Neural progenitor cell (in vitro differentiated cells): Measurements from ENCODE around the gene HDC. TPM values are rescaled to one million over a fixed set of nuclear protein-coding genes. Genes with fewer than 3 reads are reported as not detected.

Experiments used
- DNase-seq: peaks from one replicate; pipeline ENCODE4 v3.0.0-alpha.2; 2016; ENCODE audit warnings: low spot score
- H2AFZ ChIP-seq: fragments of 200-600 bp; sonication (generic); replicated peaks from 2 replicates; pipeline ENCODE4 v1.6.1; 2016; ENCODE audit warnings: antibody characterized with exemption
- H3F3A ChIP-seq: fragments of 200-600 bp; sonication (generic); 2 replicates; pipeline ENCODE4 v1.6.1; 2016; ENCODE audit warnings: antibody characterized with exemption, low read depth
- H3K27ac ChIP-seq: fragments of 200-600 bp; sonication (generic); 2 replicates; pipeline ENCODE4 v1.5.1; 2016; ENCODE audit warnings: mild to moderate bottlenecking
- H3K27me3 ChIP-seq: fragments of 200-600 bp; sonication (generic); 2 replicates; pipeline ENCODE4 v1.6.1; 2016; ENCODE audit warnings: mild to moderate bottlenecking, moderate library complexity
- H3K36me3 ChIP-seq: fragments of 200-600 bp; sonication (generic); 2 replicates; pipeline ENCODE4 v1.5.1; 2016
- H3K4me1 ChIP-seq: fragments of 200-600 bp; sonication (generic); 2 replicates; pipeline ENCODE4 v1.6.1; 2016; ENCODE audit warnings: mixed run types
- H3K4me2 ChIP-seq: fragments of 200-600 bp; sonication (generic); 2 replicates; pipeline ENCODE4 v1.6.1; 2016
- H3K4me3 ChIP-seq: fragments of 200-600 bp; sonication (generic); 2 replicates; pipeline ENCODE4 v1.5.1; 2016
- H3K79me2 ChIP-seq: fragments of 200-600 bp; sonication (generic); 2 replicates; pipeline ENCODE4 v1.6.1; 2016; ENCODE audit warnings: low read depth
- H3K9ac ChIP-seq: fragments of 200-600 bp; sonication (generic); 2 replicates; pipeline ENCODE4 v1.6.1; 2016
- H3K9me3 ChIP-seq: fragments of 200-600 bp; sonication (generic); 2 replicates; pipeline ENCODE4 v1.5.1; 2016; ENCODE audit warnings: low read depth
- H4K20me1 ChIP-seq: fragments of 200-600 bp; sonication (generic); 2 replicates; pipeline ENCODE4 v1.6.1; 2016; ENCODE audit warnings: low read depth
- H3K27ac Mint-ChIP-seq: 3 replicates; pipeline ENCODE4 v1.8.0; 2021; ENCODE audit warnings: mixed read lengths
- H3K27me3 Mint-ChIP-seq: 2 replicates; pipeline ENCODE4 v1.8.0; 2022; ENCODE audit warnings: low read depth, mild to moderate bottlenecking, inconsistent platforms, moderate library complexity, mixed read lengths; ENCODE audit not compliant: insufficient read depth
- H3K36me3 Mint-ChIP-seq: 3 replicates; pipeline ENCODE4 v1.8.0; 2021; ENCODE audit warnings: mixed read lengths
- H3K4me1 Mint-ChIP-seq: 3 replicates; pipeline ENCODE4 v1.8.0; 2021; ENCODE audit warnings: mixed read lengths
- H3K4me3 Mint-ChIP-seq: 3 replicates; pipeline ENCODE4 v1.8.0; 2021; ENCODE audit warnings: mild to moderate bottlenecking, moderate library complexity, mixed read lengths
- H3K9me3 Mint-ChIP-seq: 3 replicates; pipeline ENCODE4 v1.8.0; 2020; ENCODE audit warnings: mixed read lengths
- EZH2 ChIP-seq: fragments of 200-600 bp; sonication (generic); IDR thresholded peaks from 2 replicates; pipeline ENCODE4 v1.6.1; 2017; ENCODE audit warnings: antibody characterized with exemption, mild to moderate bottlenecking, moderate library complexity
- EZH2phosphoT487 ChIP-seq: fragments of 200-600 bp; sonication (generic); IDR thresholded peaks from 2 replicates; pipeline ENCODE4 v1.6.1; 2017; ENCODE audit warnings: antibody characterized with exemption
- small RNA-seq: library from RNA; depleted of rRNA; stranded (forward); fragments of <200 nt; gene quantifications from one replicate; pipeline ENCODE3, GENCODE V24; 2015
- total RNA-seq: library from RNA; depleted of rRNA; stranded (reverse); fragments of >200 nt; gene quantifications from 2 replicates; pipeline ENCODE4 v1.2.3, GENCODE V29; 2015; ENCODE audit warnings: low replicate concordance
- TF ChIP-seq, protein P1 (sequence below): fragments of 200-600 bp; sonication (generic); IDR thresholded peaks from 2 replicates; pipeline ENCODE4 v1.5.1; 2017; ENCODE audit warnings: antibody characterized with exemption, mild to moderate bottlenecking

Gene HDC
- total RNA-seq, 1 donor from 2014 or later: not detected

DNA sequence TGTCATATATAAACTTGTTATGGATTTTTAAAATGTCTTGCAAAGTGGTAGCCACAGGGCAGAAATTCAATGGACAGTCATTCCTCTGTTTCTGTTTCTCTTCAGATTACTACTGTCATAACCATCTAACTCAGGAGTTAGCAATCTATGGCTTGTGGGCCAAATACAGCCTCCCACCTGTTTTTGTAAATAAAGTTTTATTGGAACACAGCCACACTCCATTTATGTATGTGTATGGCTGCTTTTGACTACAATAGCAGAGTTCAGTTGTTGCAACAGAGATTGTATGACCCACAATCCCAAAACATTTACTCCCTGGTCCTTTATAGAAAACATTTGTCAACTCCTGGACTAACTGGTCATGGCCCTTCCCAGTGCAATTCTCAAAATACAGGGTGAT, 63.5 kb downstream of the HDC start:
- no peak for DNase-seq
- H3K4me1 ChIP-seq: no peaks in the 10 kb centered on the region
- no peak overlapping the region for H3K4me3 ChIP-seq
- Mint-ChIP-seq H3K27ac (no peak overlapping the region), H3K36me3 (no peaks in the 10 kb centered on the region), H3K4me1 (no peaks in the 10 kb centered on the region), H3K9me3 (no peaks in the 10 kb centered on the region), H3K4me3 (no peak overlapping the region), H3K27me3 (no peaks in the 10 kb centered on the region)
- H3K9ac ChIP-seq: no peak overlapping the region
- H3F3A ChIP-seq: no peaks in the 10 kb centered on the region
- H3K27ac ChIP-seq: no peak overlapping the region
- H2AFZ ChIP-seq: no peak overlapping the region
- H3K36me3 ChIP-seq: no peaks in the 10 kb centered on the region
- no peaks in the 10 kb centered on the region for H4K20me1 ChIP-seq
- H3K27me3 ChIP-seq: no peaks in the 10 kb centered on the region
- TF ChIP-seq EZH2phosphoT487 (no peak), EZH2 (no peak)
- TF ChIP-seq, protein P1, sequence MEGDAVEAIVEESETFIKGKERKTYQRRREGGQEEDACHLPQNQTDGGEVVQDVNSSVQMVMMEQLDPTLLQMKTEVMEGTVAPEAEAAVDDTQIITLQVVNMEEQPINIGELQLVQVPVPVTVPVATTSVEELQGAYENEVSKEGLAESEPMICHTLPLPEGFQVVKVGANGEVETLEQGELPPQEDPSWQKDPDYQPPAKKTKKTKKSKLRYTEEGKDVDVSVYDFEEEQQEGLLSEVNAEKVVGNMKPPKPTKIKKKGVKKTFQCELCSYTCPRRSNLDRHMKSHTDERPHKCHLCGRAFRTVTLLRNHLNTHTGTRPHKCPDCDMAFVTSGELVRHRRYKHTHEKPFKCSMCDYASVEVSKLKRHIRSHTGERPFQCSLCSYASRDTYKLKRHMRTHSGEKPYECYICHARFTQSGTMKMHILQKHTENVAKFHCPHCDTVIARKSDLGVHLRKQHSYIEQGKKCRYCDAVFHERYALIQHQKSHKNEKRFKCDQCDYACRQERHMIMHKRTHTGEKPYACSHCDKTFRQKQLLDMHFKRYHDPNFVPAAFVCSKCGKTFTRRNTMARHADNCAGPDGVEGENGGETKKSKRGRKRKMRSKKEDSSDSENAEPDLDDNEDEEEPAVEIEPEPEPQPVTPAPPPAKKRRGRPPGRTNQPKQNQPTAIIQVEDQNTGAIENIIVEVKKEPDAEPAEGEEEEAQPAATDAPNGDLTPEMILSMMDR: no peak
- no peaks in the 10 kb centered on the region for H3K9me3 ChIP-seq
- H3K4me2 ChIP-seq: no peak overlapping the region
- no peaks in the 10 kb centered on the region for H3K79me2 ChIP-seq

DNA sequence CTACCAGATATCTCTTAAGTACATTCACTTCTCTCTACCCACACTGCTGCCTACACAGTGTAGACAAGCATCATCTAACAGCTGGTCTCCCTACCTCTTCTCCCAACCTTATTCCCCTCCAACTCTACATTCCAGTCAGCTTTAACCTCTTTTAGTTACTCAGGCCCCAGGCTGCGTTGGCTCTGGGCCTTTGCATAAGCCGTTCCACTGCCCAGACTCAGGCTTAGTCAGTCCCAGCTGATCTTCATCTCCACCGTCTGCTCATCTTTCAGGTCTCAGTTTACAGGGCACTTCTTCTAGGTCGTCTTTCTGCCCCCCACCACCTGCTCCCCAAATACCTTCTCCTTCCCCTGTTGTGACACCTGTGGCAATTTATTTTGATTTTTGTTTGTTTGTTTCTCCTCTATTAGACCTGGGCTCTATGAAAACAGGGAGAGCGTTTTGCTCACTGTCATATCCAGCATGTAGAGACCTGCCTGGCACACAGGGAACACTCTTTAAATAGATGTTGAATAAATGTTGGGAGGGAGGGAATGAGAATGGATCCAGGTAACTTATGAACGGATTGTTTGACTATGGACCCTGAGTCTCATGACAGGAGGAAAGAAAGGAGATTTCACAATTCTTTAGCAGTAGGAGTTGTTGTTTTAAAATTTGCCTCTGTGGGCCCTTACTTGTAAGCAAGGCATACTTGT, 72.5 kb downstream of the HDC start:
- no peak overlapping the region for H3K4me3 ChIP-seq
- H3K27ac ChIP-seq: no peak overlapping the region
- H3K9ac ChIP-seq: no peak overlapping the region
- no peaks in the 10 kb centered on the region for H3K9me3 ChIP-seq
- no peaks in the 10 kb centered on the region for H3F3A ChIP-seq
- no peaks in the 10 kb centered on the region for H3K9me3 Mint-ChIP-seq
- no peaks in the 10 kb centered on the region for H3K36me3 Mint-ChIP-seq
- peaks cover 2% of the 10 kb centered on the region for H3K27me3 Mint-ChIP-seq
- H4K20me1 ChIP-seq: no peaks in the 10 kb centered on the region
- DNase-seq: no peak
- TF ChIP-seq EZH2 (no peak), EZH2phosphoT487 (no peak)
- TF ChIP-seq, protein P1: no peak
- H3K4me2 ChIP-seq: no peak overlapping the region
- no peaks in the 10 kb centered on the region for H3K79me2 ChIP-seq
- no peaks in the 10 kb centered on the region for H3K4me1 Mint-ChIP-seq
- H3K27me3 ChIP-seq: no peaks in the 10 kb centered on the region
- no peak overlapping the region for H2AFZ ChIP-seq
- no peaks in the 10 kb centered on the region for H3K36me3 ChIP-seq
- no peak overlapping the region for H3K4me3 Mint-ChIP-seq
- peaks cover 3% of the 10 kb centered on the region for H3K4me1 ChIP-seq
- H3K27ac Mint-ChIP-seq: no peak overlapping the region

DNA sequence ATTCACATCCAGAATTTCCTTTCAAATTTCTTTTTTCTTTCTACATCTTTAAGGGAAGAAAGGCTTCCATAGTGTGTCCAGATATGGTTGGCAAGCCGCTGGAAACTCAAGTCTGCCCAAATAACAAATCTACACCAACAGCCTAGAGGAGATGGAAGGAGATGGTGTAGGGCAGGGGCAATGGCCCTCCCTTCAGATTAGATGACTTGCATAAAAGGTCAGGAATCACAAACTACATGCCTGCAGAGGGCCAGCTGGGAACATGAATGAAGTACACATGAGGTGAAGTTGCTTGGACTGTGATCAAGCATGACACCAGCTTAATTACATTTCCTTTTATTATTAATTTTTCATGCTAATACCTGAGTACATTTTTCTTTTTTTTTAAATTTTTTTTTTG, 73.4 kb downstream of the HDC start:
- H3K27me3 ChIP-seq: no peaks in the 10 kb centered on the region
- H3K27ac ChIP-seq: no peak overlapping the region
- Mint-ChIP-seq H3K4me1 (no peaks in the 10 kb centered on the region), H3K36me3 (no peaks in the 10 kb centered on the region), H3K27me3 (peaks cover 2% of the 10 kb centered on the region), H3K4me3 (no peak overlapping the region), H3K9me3 (no peaks in the 10 kb centered on the region), H3K27ac (no peak overlapping the region)
- peaks cover 9% of the 10 kb centered on the region for H3K4me1 ChIP-seq
- H3F3A ChIP-seq: no peaks in the 10 kb centered on the region
- H3K4me3 ChIP-seq: no peak overlapping the region
- H2AFZ ChIP-seq: no peak overlapping the region
- no peaks in the 10 kb centered on the region for H3K79me2 ChIP-seq
- DNase-seq: no peak
- no peak overlapping the region for H3K9ac ChIP-seq
- no peaks in the 10 kb centered on the region for H3K36me3 ChIP-seq
- H4K20me1 ChIP-seq: no peaks in the 10 kb centered on the region
- TF ChIP-seq EZH2 (no peak), EZH2phosphoT487 (no peak)
- TF ChIP-seq, protein P1: no peak
- H3K9me3 ChIP-seq: no peaks in the 10 kb centered on the region
- H3K4me2 ChIP-seq: no peak overlapping the region

Small RNAs within 50 kb of the gene (small RNA-seq; reads per million reads assigned to genes)
- not detected for gene RF00019

Other genes with a start within 250 kb of the HDC start
- 2.0 and 2.7 TPM in 2 replicates for gene ATP8B4, start 146.5 kb downstream of the HDC start, total RNA-seq
- gene SLC27A2, start 83.5 kb downstream of the HDC start, total RNA-seq: 2.1 and 3.8 TPM in 2 replicates
- gene GABPB1, start 89.5 kb upstream of the HDC start, total RNA-seq: 56.7 and 77.7 TPM in 2 replicates
- 47.7 and 78.8 TPM in 2 replicates for gene USP8, start 158.7 kb upstream of the HDC start, total RNA-seq